GM23338 (cell line): ENCODE measurements around the gene CHST12. TPM values are rescaled to one million over a fixed set of nuclear protein-coding genes. Genes with fewer than 3 reads are reported as not detected.
A peak's percentile ranks its signal among the peaks of the same experiment; 100 is the strongest.

Experiments
- ATAC-seq: fragments of 200-7000 bp; cut with Tn5 transposase; 3 replicates; pipeline ENCODE4 v1.9.1; 2020
- DNase-seq: peaks from one replicate; pipeline ENCODE4 v3.0.0-alpha.2; 2015; ENCODE audit warnings: low spot score
- H2AFZ ChIP-seq: fragments of 200-600 bp; sonication (generic); 2 replicates; pipeline ENCODE4 v1.8.0; 2016; ENCODE audit warnings: antibody characterized with exemption, mild to moderate bottlenecking, moderate library complexity
- H3F3A ChIP-seq: fragments of 200-600 bp; sonication (generic); replicated peaks from 2 replicates; pipeline ENCODE4 v1.8.0; 2017; ENCODE audit warnings: antibody characterized with exemption, mixed run types, low read depth
- H3K27ac ChIP-seq: fragments of 200-600 bp; sonication (generic); 2 replicates; pipeline ENCODE4 v1.6.1; 2016; ENCODE audit warnings: low read depth
- H3K27me3 ChIP-seq: fragments of 200-600 bp; sonication (generic); 2 replicates; pipeline ENCODE4 v1.8.0; 2016; ENCODE audit warnings: mild to moderate bottlenecking, mixed run types, moderate library complexity; ENCODE audit not compliant: insufficient read depth
- H3K36me3 ChIP-seq: fragments of 200-600 bp; sonication (generic); 2 replicates; pipeline ENCODE4 v1.8.0; 2016; ENCODE audit warnings: mild to moderate bottlenecking; ENCODE audit not compliant: insufficient read depth
- H3K4me1 ChIP-seq: fragments of 200-600 bp; sonication (generic); 2 replicates; pipeline ENCODE4 v1.8.0; 2016; ENCODE audit warnings: mild to moderate bottlenecking, moderate library complexity; ENCODE audit not compliant: insufficient read depth
- H3K4me2 ChIP-seq: fragments of 200-600 bp; sonication (generic); 2 replicates; pipeline ENCODE4 v1.7.1; 2017; ENCODE audit warnings: mixed run types
- H3K4me3 ChIP-seq: fragments of 200-600 bp; sonication (generic); 2 replicates; pipeline ENCODE4 v1.6.1; 2016; ENCODE audit warnings: mixed run types
- H3K79me2 ChIP-seq: fragments of 200-600 bp; sonication (generic); replicated peaks from 2 replicates; pipeline ENCODE4 v1.8.0; 2017; ENCODE audit warnings: mild to moderate bottlenecking; ENCODE audit not compliant: insufficient read depth
- H3K9me2 ChIP-seq: fragments of 200-600 bp; sonication (generic); 2 replicates; pipeline ENCODE4 v1.8.0; 2017; ENCODE audit not compliant: insufficient read depth
- H4K20me1 ChIP-seq: fragments of 200-600 bp; sonication (generic); replicated peaks from 2 replicates; pipeline ENCODE4 v1.8.0; 2017; ENCODE audit warnings: mild to moderate bottlenecking; ENCODE audit not compliant: insufficient read depth
- H3K27ac Mint-ChIP-seq: 2 replicates; pipeline ENCODE4 v1.8.0; 2020; ENCODE audit warnings: inconsistent platforms, mild to moderate bottlenecking, moderate library complexity, mixed read lengths
- H3K27me3 Mint-ChIP-seq: 3 replicates; pipeline ENCODE4 v1.8.0; 2022; ENCODE audit warnings: low read depth, mild to moderate bottlenecking, moderate library complexity, mixed read lengths, inconsistent platforms; ENCODE audit not compliant: insufficient read depth, poor library complexity
- H3K36me3 Mint-ChIP-seq: 3 replicates; pipeline ENCODE4 v1.8.0; 2021; ENCODE audit warnings: low read depth, mild to moderate bottlenecking, inconsistent platforms, moderate library complexity, mixed read lengths
- H3K4me1 Mint-ChIP-seq: 3 replicates; pipeline ENCODE4 v1.8.0; 2020; ENCODE audit warnings: mild to moderate bottlenecking, inconsistent platforms, mixed read lengths
- H3K4me3 Mint-ChIP-seq: 3 replicates; pipeline ENCODE4 v1.8.0; 2021; ENCODE audit warnings: moderate library complexity, mild to moderate bottlenecking, inconsistent platforms, mixed read lengths
- H3K9me3 Mint-ChIP-seq: 3 replicates; pipeline ENCODE4 v1.8.0; 2020; ENCODE audit warnings: moderate library complexity, mild to moderate bottlenecking, inconsistent platforms, mixed read lengths
- CREB1 ChIP-seq: fragments of 250-450 bp; sonication (Bioruptor Pico); IDR thresholded peaks from 2 replicates; pipeline ENCODE4 v1.5.0; 2020; ENCODE audit warnings: low read depth, mild to moderate bottlenecking, moderate library complexity
- ETS1 ChIP-seq: IDR thresholded peaks from 2 replicates; pipeline ENCODE4 v1.6.1; 2016; ENCODE audit warnings: antibody characterized with exemption
- EZH2 ChIP-seq: fragments of 200-600 bp; sonication (generic); IDR thresholded peaks from one replicate; pipeline ENCODE4 v1.8.0; 2017; ENCODE audit warnings: antibody characterized with exemption, mild to moderate bottlenecking, low read depth; ENCODE audit not compliant: unreplicated experiment
- EZH2phosphoT487 ChIP-seq: fragments of 200-600 bp; sonication (generic); IDR thresholded peaks from one replicate; pipeline ENCODE4 v1.8.1; 2018; ENCODE audit warnings: antibody characterized with exemption; ENCODE audit not compliant: unreplicated experiment
- JUNB ChIP-seq: IDR thresholded peaks from one replicate; pipeline ENCODE4 v1.6.1; 2016; ENCODE audit warnings: antibody characterized with exemption; ENCODE audit not compliant: unreplicated experiment
- NANOG ChIP-seq: IDR thresholded peaks from 2 replicates; pipeline ENCODE4 v1.6.1; 2016; ENCODE audit warnings: antibody characterized with exemption, borderline replicate concordance
- POLR2AphosphoS5 ChIP-seq: IDR thresholded peaks from 2 replicates; pipeline ENCODE4 v1.6.1; 2016; ENCODE audit warnings: antibody characterized with exemption, low read depth
- REST ChIP-seq: IDR thresholded peaks from one replicate; pipeline ENCODE4 v1.6.1; 2018; ENCODE audit warnings: antibody characterized with exemption; ENCODE audit not compliant: unreplicated experiment
- STAT1 ChIP-seq: IDR thresholded peaks from one replicate; pipeline ENCODE4 v1.6.1; 2016; ENCODE audit warnings: antibody characterized with exemption; ENCODE audit not compliant: unreplicated experiment
- ZNF114 ChIP-seq: fragments of 250-450 bp; sonication (Bioruptor Pico); IDR thresholded peaks from 2 replicates; pipeline ENCODE4 v1.5.0; 2020; ENCODE audit warnings: mild to moderate bottlenecking, moderate library complexity
- ZNF331 ChIP-seq: fragments of 250-450 bp; sonication (Bioruptor Pico); IDR thresholded peaks from 2 replicates; pipeline ENCODE4 v1.5.0; 2020; ENCODE audit warnings: low read depth, mild to moderate bottlenecking, moderate library complexity
- ZNF462 ChIP-seq: fragments of 250-450 bp; sonication (Bioruptor Pico); IDR thresholded peaks from 2 replicates; pipeline ENCODE4 v1.5.0; 2020; ENCODE audit warnings: mild to moderate bottlenecking, moderate library complexity
- polyA plus RNA-seq: library from polyadenylated mRNA; unstranded; fragments of >200 nt; fragmentation: Nextera tagmentation; extraction: Ambion mirVana; gene quantifications from 2 replicates; pipeline ENCODE4 v1.2.1, GENCODE V29; 2016
- total RNA-seq: library from RNA; depleted of rRNA; stranded (reverse); fragments of >200 nt; shearing (Covaris generic); gene quantifications from 2 replicates; pipeline ENCODE4 v1.2.3, GENCODE V29; 2014
- TF ChIP-seq, protein P1 (sequence below), 2 experiments: fragments of 200-600 bp in 1 of 2; sonication (generic) in 1 of 2; conservative IDR thresholded peaks; 2 replicates each; pipeline versions ENCODE4 v1.5.1 to v1.6.1; 2016 to 2017; ENCODE audit warnings: antibody characterized with exemption in 2 of 2, low read depth in 2 of 2, mild to moderate bottlenecking in 2 of 2, moderate library complexity in 1 of 2

The CHST12 gene
- total and polyA plus RNA-seq, 2 experiments from 2014 or later: 10.1 to 14.6 TPM

- Histone ChIP-seq H3K27ac (no peak overlapping the region), H3K79me2 (peaks cover 59% of the 10 kb centered on the region), H2AFZ (no peak overlapping the region), H3K27me3 (no peaks in the 10 kb centered on the region), H3K36me3 (peaks cover 74% of the 10 kb centered on the region), H4K20me1 (peaks cover 48% of the 10 kb centered on the region), H3K9me2 (no peaks in the 10 kb centered on the region), H3K4me1 (no peaks in the 10 kb centered on the region), H3K4me2 (no peak overlapping the region), H3F3A (peaks cover 40% of the 10 kb centered on the region), H3K4me3 (no peak overlapping the region)
- Mint-ChIP-seq H3K4me3 (no peak overlapping the region), H3K27me3 (peaks cover 26% of the 10 kb centered on the region), H3K27ac (peak overlapping the region; percentile 60; the same call in 1 of the 2 replicates), H3K9me3 (no peaks in the 10 kb centered on the region), H3K4me1 (no peaks in the 10 kb centered on the region; the same call in 2 of the 3 replicates), H3K36me3 (peaks cover 94% of the 10 kb centered on the region)
- TF ChIP-seq, protein P1, sequence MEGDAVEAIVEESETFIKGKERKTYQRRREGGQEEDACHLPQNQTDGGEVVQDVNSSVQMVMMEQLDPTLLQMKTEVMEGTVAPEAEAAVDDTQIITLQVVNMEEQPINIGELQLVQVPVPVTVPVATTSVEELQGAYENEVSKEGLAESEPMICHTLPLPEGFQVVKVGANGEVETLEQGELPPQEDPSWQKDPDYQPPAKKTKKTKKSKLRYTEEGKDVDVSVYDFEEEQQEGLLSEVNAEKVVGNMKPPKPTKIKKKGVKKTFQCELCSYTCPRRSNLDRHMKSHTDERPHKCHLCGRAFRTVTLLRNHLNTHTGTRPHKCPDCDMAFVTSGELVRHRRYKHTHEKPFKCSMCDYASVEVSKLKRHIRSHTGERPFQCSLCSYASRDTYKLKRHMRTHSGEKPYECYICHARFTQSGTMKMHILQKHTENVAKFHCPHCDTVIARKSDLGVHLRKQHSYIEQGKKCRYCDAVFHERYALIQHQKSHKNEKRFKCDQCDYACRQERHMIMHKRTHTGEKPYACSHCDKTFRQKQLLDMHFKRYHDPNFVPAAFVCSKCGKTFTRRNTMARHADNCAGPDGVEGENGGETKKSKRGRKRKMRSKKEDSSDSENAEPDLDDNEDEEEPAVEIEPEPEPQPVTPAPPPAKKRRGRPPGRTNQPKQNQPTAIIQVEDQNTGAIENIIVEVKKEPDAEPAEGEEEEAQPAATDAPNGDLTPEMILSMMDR (conservative IDR thresholded peaks at IDR 0.05; ENCODE audit: low read depth in 2 of 2): no peak
- TF ChIP-seq POLR2AphosphoS5: no peak
- TF ChIP-seq REST: no peak
- TF ChIP-seq NANOG: no peak
- no peak for TF ChIP-seq ZNF462 (CRISPR knock-in tag)
- no peak for TF ChIP-seq ZNF331 (CRISPR knock-in tag)
- no peak for TF ChIP-seq CREB1
- no peak for TF ChIP-seq STAT1
- no peak for TF ChIP-seq EZH2
- TF ChIP-seq ETS1: no peak
- no peak for TF ChIP-seq EZH2phosphoT487
- no peak for TF ChIP-seq JUNB
- TF ChIP-seq ZNF114 (CRISPR knock-in tag): no peak
- DNase-seq (no peak), ATAC-seq (no peak)
Measured at GRCh38 chr7:2376351-2377154, 26.9 kb upstream of the CHST12 start.
